PC-9 (cell line): ENCODE data around the gene IQCK. TPM values are rescaled to one million over a fixed set of nuclear protein-coding genes. Genes with fewer than 3 reads are reported as not detected.

Source experiments
- BruUV-seq: library from RNA; stranded (reverse); fragments of 400-500 nt; replicated peaks from 2 replicates; lab custom pipeline; 2021; lab: Mats Ljungman, UMichigan
- CTCF ChIA-PET: fragments of 300-600 bp; sonication (Branson Sonifier 250); formaldehyde crosslinking; loops from one replicate; lab custom pipeline; 2022; ENCODE audit warnings: antibody characterized with exemption; lab: Charles Lee
- POLR2A ChIA-PET: fragments of 300-600 bp; sonication (Branson Sonifier 250); formaldehyde crosslinking; loops from one replicate; lab custom pipeline; 2022; ENCODE audit warnings: antibody characterized with exemption; ENCODE audit not compliant: unreplicated experiment; lab: Charles Lee
- DNase-seq, 2 experiments: peaks; one replicate each; pipeline versions ENCODE4 v3.0.0 to v3.0.0-alpha.2; 2015 to 2022; ENCODE audit warnings: mixed read lengths in 1 of 2
- H2AFZ ChIP-seq: fragments of 200-600 bp; sonication (generic); 2 replicates; pipeline ENCODE4 v1.8.1; 2017; ENCODE audit warnings: antibody characterized with exemption
- H3F3A ChIP-seq: fragments of 200-600 bp; sonication (generic); 2 replicates; pipeline ENCODE4 v1.8.1; 2017; ENCODE audit warnings: antibody characterized with exemption, mild to moderate bottlenecking, low read depth; ENCODE audit not compliant: insufficient read depth
- H3K27ac ChIP-seq: fragments of 200-600 bp; sonication (generic); 2 replicates; pipeline ENCODE4 v1.6.1; 2016; ENCODE audit warnings: mixed run types
- H3K27me3 ChIP-seq: fragments of 200-600 bp; sonication (generic); 2 replicates; pipeline ENCODE4 v1.6.1; 2016; ENCODE audit warnings: low read depth, mixed run types; ENCODE audit not compliant: insufficient read depth
- H3K36me3 ChIP-seq: fragments of 200-600 bp; sonication (generic); 2 replicates; pipeline ENCODE4 v1.6.1; 2016; ENCODE audit warnings: low read depth, mixed run types
- H3K4me1 ChIP-seq: fragments of 200-600 bp; sonication (generic); replicated peaks from 2 replicates; pipeline ENCODE4 v1.6.1; 2016; ENCODE audit warnings: mixed run types; ENCODE audit not compliant: insufficient read depth
- H3K4me2 ChIP-seq: fragments of 200-600 bp; sonication (generic); 2 replicates; pipeline ENCODE4 v1.6.1; 2017; ENCODE audit warnings: mixed run types
- H3K4me3 ChIP-seq: fragments of 200-600 bp; sonication (generic); 2 replicates; pipeline ENCODE4 v1.6.1; 2016; ENCODE audit warnings: mixed run types
- H3K79me2 ChIP-seq: fragments of 200-600 bp; sonication (generic); 2 replicates; pipeline ENCODE4 v1.6.1; 2017; ENCODE audit warnings: low read depth, mixed run types
- H3K9me2 ChIP-seq: fragments of 200-600 bp; sonication (generic); 2 replicates; pipeline ENCODE4 v1.8.1; 2017; ENCODE audit warnings: mild to moderate bottlenecking; ENCODE audit not compliant: insufficient read depth
- H3K9me3 ChIP-seq: fragments of 200-600 bp; sonication (generic); 2 replicates; pipeline ENCODE4 v1.8.1; 2016; ENCODE audit warnings: low read depth; ENCODE audit not compliant: insufficient read depth
- H4K20me1 ChIP-seq: fragments of 200-600 bp; sonication (generic); 2 replicates; pipeline ENCODE4 v1.8.1; 2017; ENCODE audit not compliant: insufficient read depth
- CTCF ChIP-seq: fragments of 200-600 bp; sonication (generic); conservative IDR thresholded peaks from 2 replicates; pipeline ENCODE4 v1.6.1; 2017; ENCODE audit warnings: mixed run types, antibody characterized with exemption, mild to moderate bottlenecking, moderate library complexity
- EZH2 ChIP-seq: fragments of 200-600 bp; sonication (generic); IDR thresholded peaks from 2 replicates; pipeline ENCODE4 v1.8.0; 2017; ENCODE audit warnings: antibody characterized with exemption, low read depth
- intact Hi-C: fragments of 100-400 bp; cut with micrococcal nuclease; formaldehyde crosslinking; loops from one replicate; pipeline ENCODE4 v1.10.0; 2022; ENCODE audit not compliant: unreplicated experiment
- total RNA-seq: library from RNA; stranded (reverse); gene quantifications from 2 replicates; pipeline ENCODE4 v1.2.3, GENCODE V29; 2021

Gene IQCK
- total RNA-seq, 1 experiment from 2014 or later, result 21.6 TPM

DNA sequence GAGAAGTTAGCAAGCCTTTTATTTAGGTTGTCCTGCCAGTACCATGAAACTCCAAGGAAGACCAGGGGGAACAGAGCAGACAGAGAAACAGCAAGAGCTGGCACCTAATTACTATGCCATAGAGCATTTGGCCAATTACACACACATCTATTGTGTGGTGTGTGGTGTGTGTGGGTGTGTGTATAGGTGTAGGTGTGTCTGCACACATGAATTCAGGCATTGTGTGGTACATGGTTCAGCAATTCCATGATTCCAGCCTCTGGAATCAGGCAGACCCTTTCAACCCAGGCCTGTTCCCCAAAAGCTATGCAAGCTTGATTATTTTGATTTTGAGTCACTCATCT lies 25.7 kb downstream of the IQCK start:
- H3K27me3 ChIP-seq, result no peaks in the 10 kb centered on the region
- H3K4me3 ChIP-seq, result no peak overlapping the region
- no peaks in the 10 kb centered on the region for H3K79me2 ChIP-seq
- H3K9me3 ChIP-seq, result no peaks in the 10 kb centered on the region
- H3K4me2 ChIP-seq, result no peak overlapping the region
- intact Hi-C loops, result no loop called here
- no peak overlapping the region for H2AFZ ChIP-seq
- no peak overlapping the region for H3K27ac ChIP-seq
- CTCF ChIA-PET, result no interaction called here
- no peaks in the 10 kb centered on the region for H3K9me2 ChIP-seq
- no peaks in the 10 kb centered on the region for H4K20me1 ChIP-seq
- BruUV-seq, result no TSS peak
- H3K4me1 ChIP-seq, result peaks cover 17% of the 10 kb centered on the region
- peaks cover 14% of the 10 kb centered on the region for H3F3A ChIP-seq
- POLR2A ChIA-PET, result no interaction called here
- no peak for DNase-seq
- no peaks in the 10 kb centered on the region for H3K36me3 ChIP-seq
- TF ChIP-seq CTCF, result no peak
- TF ChIP-seq EZH2, result no peak

DNA sequence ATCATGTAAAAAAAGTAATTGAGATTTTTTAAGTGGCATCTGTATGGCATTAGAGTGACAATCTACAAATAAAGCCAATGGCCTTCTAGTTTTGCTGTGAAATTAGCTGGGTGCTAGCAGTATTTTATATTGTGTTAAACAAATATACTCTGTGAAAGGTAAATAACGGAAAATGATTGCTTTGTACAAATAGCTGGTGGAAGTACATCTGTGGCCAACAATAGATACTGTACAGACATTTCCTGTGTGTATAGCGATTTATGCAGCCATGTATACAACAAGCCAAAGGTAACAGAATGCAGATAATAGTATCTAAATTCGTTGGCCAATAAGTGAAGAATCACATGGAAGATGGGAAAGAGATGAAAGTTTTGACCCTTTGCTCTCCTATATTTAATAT lies 26.6 kb downstream of the IQCK start:
- Histone ChIP-seq H3K79me2 (0 out of 2 replicates have a peak, but pooled peaks cover under 1% of the 10 kb centered on the region), H4K20me1 (no peaks in the 10 kb centered on the region), H3F3A (peaks cover 20% of the 10 kb centered on the region), H3K9me3 (no peaks in the 10 kb centered on the region), H3K4me3 (no peak overlapping the region), H3K36me3 (no peaks in the 10 kb centered on the region), H3K4me1 (peaks cover 26% of the 10 kb centered on the region), H2AFZ (no peak overlapping the region), H3K4me2 (no peak overlapping the region), H3K9me2 (no peaks in the 10 kb centered on the region), H3K27me3 (no peaks in the 10 kb centered on the region), H3K27ac (no peak overlapping the region)
- no peak for DNase-seq
- POLR2A ChIA-PET, result no interaction called here
- TF ChIP-seq EZH2 (no peak), CTCF (no peak)
- CTCF ChIA-PET, result no interaction called here
- BruUV-seq, result no TSS peak
- intact Hi-C loops, result no loop called here

GRCh38 chr16:19745286-19746010 lies 27.4 kb downstream of the IQCK start:
- intact Hi-C loops, result no loop called here
- no peak overlapping the region for H2AFZ ChIP-seq
- POLR2A ChIA-PET, result no interaction called here

More at GRCh38 chr16:19745286-19746010, 27.4 kb downstream of the IQCK start:
- H3K36me3 ChIP-seq, result no peaks in the 10 kb centered on the region
- H3K79me2 ChIP-seq, result 0 out of 2 replicates have a peak, but pooled peaks cover 3% of the 10 kb centered on the region
- peaks cover 20% of the 10 kb centered on the region for H3F3A ChIP-seq
- H3K9me2 ChIP-seq, result no peaks in the 10 kb centered on the region
- no peaks in the 10 kb centered on the region for H4K20me1 ChIP-seq
- no TSS peak for BruUV-seq
- no peak for TF ChIP-seq CTCF
- no peak for TF ChIP-seq EZH2
- H3K9me3 ChIP-seq, result no peaks in the 10 kb centered on the region
- H3K4me1 ChIP-seq, result peaks cover 28% of the 10 kb centered on the region
- H3K4me2 ChIP-seq, result no peak overlapping the region
- H3K27ac ChIP-seq, result no peak overlapping the region
- no peak overlapping the region for H3K4me3 ChIP-seq
- CTCF ChIA-PET, result no interaction called here
- no peak for DNase-seq
- H3K27me3 ChIP-seq, result no peaks in the 10 kb centered on the region
